ENCODE measurements around the gene AHCTF1.

AHCTF1 gene

GRCh38 chr1:246794048-246794827, 137.5 kb downstream of the AHCTF1 start:
- no peak for TF ChIP-seq POLR2A (IDR thresholded peaks at IDR 0.05; ENCODE audit: low read depth, low read length)
- peak; percentile 42 for DNase-seq (ENCODE audit: insufficient read length, low spot score)
- FAIRE-seq: no peak

- no peak for TF ChIP-seq POLR2A (IDR thresholded peaks at IDR 0.05; ENCODE audit: low read depth, low read length)
These were observed 138.3 kb downstream of the AHCTF1 start for GRCh38 chr1:246793356-246793896.

GRCh38 chr1:246792603-246793002, 139.1 kb downstream of the AHCTF1 start:
- FAIRE-seq: no peak

More at GRCh38 chr1:246793356-246793896, 138.3 kb downstream of the AHCTF1 start:
- DNase-seq (ENCODE audit: insufficient read length, low spot score): no peak
- FAIRE-seq: no peak

GRCh38 chr1:246791303-246791918, 140.3 kb downstream of the AHCTF1 start:
- DNase-seq (ENCODE audit: insufficient read length, low spot score) (no peak), FAIRE-seq (no peak)
- TF ChIP-seq POLR2A (IDR thresholded peaks at IDR 0.05; ENCODE audit: low read depth, low read length): no peak

More at GRCh38 chr1:246792603-246793002, 139.1 kb downstream of the AHCTF1 start:
- DNase-seq (ENCODE audit: insufficient read length, low spot score): no peak
- no peak for TF ChIP-seq POLR2A (IDR thresholded peaks at IDR 0.05; ENCODE audit: low read depth, low read length)

GRCh38 chr1:246790833-246791232, 140.9 kb downstream of the AHCTF1 start:
- no peak for FAIRE-seq
- TF ChIP-seq POLR2A (IDR thresholded peaks at IDR 0.05; ENCODE audit: low read depth, low read length): no peak
- DNase-seq (ENCODE audit: insufficient read length, low spot score): no peak

GRCh38 chr1:246790364-246790763, 141.4 kb downstream of the AHCTF1 start:
- no peak for DNase-seq (ENCODE audit: insufficient read length, low spot score)
- TF ChIP-seq POLR2A (IDR thresholded peaks at IDR 0.05; ENCODE audit: low read depth, low read length): no peak
- FAIRE-seq: no peak

- no peak for TF ChIP-seq POLR2A (IDR thresholded peaks at IDR 0.05; ENCODE audit: low read depth, low read length)
- FAIRE-seq (no peak), DNase-seq (ENCODE audit: insufficient read length, low spot score) (no peak)
These were observed 142.1 kb downstream of the AHCTF1 start for GRCh38 chr1:246789454-246790339.
